Measurements from ENCODE around the gene GADD45G.

Gene GADD45G

GRCh38 chr9:89597711-89598362 is 7.0 kb upstream of the GADD45G start:
- FAIRE-seq (peak; percentile 71), DNase-seq (ENCODE audit: insufficient read length, low spot score) (peak; percentile 61)
- no peak for TF ChIP-seq POLR2A (IDR thresholded peaks at IDR 0.05; ENCODE audit: low read depth, low read length)

- FAIRE-seq (no peak), DNase-seq (ENCODE audit: insufficient read length, low spot score) (no peak)
- no peak for TF ChIP-seq POLR2A (IDR thresholded peaks at IDR 0.05; ENCODE audit: low read depth, low read length)
Measured at GRCh38 chr9:89598363-89598713, 6.5 kb upstream of the GADD45G start.

- FAIRE-seq: no peak
- TF ChIP-seq POLR2A (IDR thresholded peaks at IDR 0.05; ENCODE audit: low read depth, low read length): no peak
- DNase-seq (ENCODE audit: insufficient read length, low spot score): no peak
Measured at GRCh38 chr9:89598926-89599325, 5.9 kb upstream of the GADD45G start.

- DNase-seq (ENCODE audit: insufficient read length, low spot score) (no peak), FAIRE-seq (no peak)
- no peak for TF ChIP-seq POLR2A (IDR thresholded peaks at IDR 0.05; ENCODE audit: low read depth, low read length)
Measured at GRCh38 chr9:89600831-89601230, 4.0 kb upstream of the GADD45G start.

GRCh38 chr9:89601306-89601705 is 3.5 kb upstream of the GADD45G start:
- FAIRE-seq (no peak), DNase-seq (ENCODE audit: insufficient read length, low spot score) (no peak)
- TF ChIP-seq POLR2A (IDR thresholded peaks at IDR 0.05; ENCODE audit: low read depth, low read length): no peak

GRCh38 chr9:89601856-89602562 is 2.8 kb upstream of the GADD45G start:
- TF ChIP-seq POLR2A (IDR thresholded peaks at IDR 0.05; ENCODE audit: low read depth, low read length): no peak
- FAIRE-seq (no peak), DNase-seq (ENCODE audit: insufficient read length, low spot score) (no peak)

- FAIRE-seq: no peak
- no peak for TF ChIP-seq POLR2A (IDR thresholded peaks at IDR 0.05; ENCODE audit: low read depth, low read length)
- peak; percentile 96 for DNase-seq (ENCODE audit: insufficient read length, low spot score)
Measured at GRCh38 chr9:89602978-89603766, 1.6 kb upstream of the GADD45G start.

- DNase-seq (ENCODE audit: insufficient read length, low spot score) (peak; percentile 31), FAIRE-seq (no peak)
- TF ChIP-seq POLR2A (IDR thresholded peaks at IDR 0.05; ENCODE audit: low read depth, low read length): no peak
Measured at GRCh38 chr9:89603767-89604665, 796 bp upstream of the GADD45G start.

- no peak for FAIRE-seq
Measured at GRCh38 chr9:89605465-89606048, 745 bp downstream of the GADD45G start.

GRCh38 chr9:89606049-89606623 is 1.3 kb downstream of the GADD45G start:
- FAIRE-seq (peak; percentile 6), DNase-seq (ENCODE audit: insufficient read length, low spot score) (peak; percentile 95)
- 0 out of 2 replicates have a peak, but pooled peaks have one; percentile 21 for TF ChIP-seq POLR2A (IDR thresholded peaks at IDR 0.05; ENCODE audit: low read depth, low read length)

More at GRCh38 chr9:89605465-89606048, 745 bp downstream of the GADD45G start:
- no peak for DNase-seq (ENCODE audit: insufficient read length, low spot score)
- no peak for TF ChIP-seq POLR2A (IDR thresholded peaks at IDR 0.05; ENCODE audit: low read depth, low read length)

- no peak for FAIRE-seq
Measured at GRCh38 chr9:89606624-89607311, 2.0 kb downstream of the GADD45G start.

GRCh38 chr9:89608641-89609335 is 4.0 kb downstream of the GADD45G start:
- DNase-seq (ENCODE audit: insufficient read length, low spot score) (no peak), FAIRE-seq (no peak)
- no peak for TF ChIP-seq POLR2A (IDR thresholded peaks at IDR 0.05; ENCODE audit: low read depth, low read length)

More at GRCh38 chr9:89606624-89607311, 2.0 kb downstream of the GADD45G start:
- peak; percentile 70 for DNase-seq (ENCODE audit: insufficient read length, low spot score)
- TF ChIP-seq POLR2A (IDR thresholded peaks at IDR 0.05; ENCODE audit: low read depth, low read length): no peak

Data from H54 (cell line).